Measurements from ENCODE around the gene HNRNPC.

The HNRNPC gene

DNA sequence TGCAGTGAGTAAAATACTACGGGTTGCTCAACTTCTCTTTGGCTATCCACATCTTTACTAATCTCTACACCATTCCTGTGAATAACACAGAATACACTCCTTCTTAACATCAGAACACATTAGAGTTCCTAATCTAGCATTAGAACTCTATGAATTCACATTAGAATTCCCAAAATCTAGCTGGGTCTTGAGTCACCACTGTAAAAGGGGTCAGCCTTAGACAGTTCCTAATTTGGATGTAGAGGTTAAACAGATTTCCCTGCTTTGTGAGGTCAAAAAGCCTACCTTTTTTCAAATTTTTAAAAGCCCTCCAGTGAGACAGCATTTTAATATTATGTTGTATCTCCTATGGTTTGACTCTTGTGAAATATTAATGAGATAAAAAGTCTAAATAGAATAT is 7.4 kb downstream of the HNRNPC start:
- Histone ChIP-seq H2BK15ac (ENCODE audit: low read depth, poor library complexity, severe bottlenecking) (no peak overlapping the region), H3K4ac (ENCODE audit: low read depth in 1 of 2, low read length in 2 of 2) (no peak overlapping the region)
- WGBS = 96% methylated on average over 1 of the region's 1 CpG

DNA sequence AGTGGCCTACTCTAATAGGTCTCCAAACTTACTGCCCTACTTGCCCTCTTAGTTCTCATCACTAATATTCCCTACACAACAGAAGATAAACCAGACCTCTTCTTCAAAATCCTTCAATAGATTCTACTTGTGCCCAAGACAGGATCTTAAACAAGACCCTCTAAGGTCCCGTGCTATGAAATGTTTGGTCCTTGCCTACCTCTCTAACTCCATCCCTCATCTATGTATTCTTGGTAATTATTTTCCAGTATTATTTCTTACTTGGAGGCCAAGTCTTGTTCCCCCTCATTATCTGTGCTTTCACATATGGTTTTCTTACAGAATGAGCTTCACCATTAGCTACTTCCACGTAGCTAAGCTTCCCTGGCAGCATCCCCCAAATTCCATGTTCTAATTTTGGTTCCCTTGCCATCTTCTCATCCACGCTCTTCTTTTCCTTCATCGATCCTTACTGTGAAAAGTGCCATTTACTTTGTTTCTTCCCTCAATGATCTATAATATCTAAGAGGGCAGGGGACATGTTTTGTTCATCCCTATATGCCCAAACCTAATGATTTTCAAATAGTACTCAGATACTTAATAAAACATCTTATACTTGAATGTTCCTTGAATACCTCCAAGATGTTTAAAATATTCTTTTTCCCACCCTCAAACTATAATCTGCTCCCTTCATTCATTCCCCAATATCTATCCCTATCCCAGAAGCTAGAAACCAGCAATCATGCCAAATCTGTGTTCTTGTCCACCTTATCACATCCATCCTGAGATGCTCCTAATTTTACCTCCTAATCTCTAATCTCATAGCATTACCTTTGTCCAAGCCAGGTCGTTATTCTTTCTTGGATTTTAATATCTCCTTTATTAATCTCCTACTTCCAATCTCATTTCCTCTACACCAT is 10.1 kb downstream of the HNRNPC start:
- Histone ChIP-seq H3K9me3 (ENCODE audit: control insufficient read depth, low read length) (no peaks in the 10 kb centered on the region), H2BK12ac (ENCODE audit: low read length in 2 of 2) (no peak overlapping the region), H2AK5ac (ENCODE audit: low read length, severe bottlenecking) (no peak overlapping the region), H4K8ac (ENCODE audit: low read length) (no peak overlapping the region), H2BK15ac (ENCODE audit: low read depth, poor library complexity, severe bottlenecking) (no peak overlapping the region), H2BK120ac (ENCODE audit: low read depth, low read length) (no peak overlapping the region), H3K4me3 (ENCODE audit: insufficient read depth in 1 of 2, low read depth in 1 of 2, low read length in 2 of 2) (no peak overlapping the region), H3K27ac (ENCODE audit: low read length, poor library complexity, severe bottlenecking) (no peak overlapping the region), H3K4ac (ENCODE audit: low read depth in 1 of 2, low read length in 2 of 2) (no peak overlapping the region), H2AFZ (ENCODE audit: low read depth, low read length) (no peak overlapping the region), H4K91ac (ENCODE audit: low read length) (no peak overlapping the region), H3K23ac (ENCODE audit: low read length in 2 of 2) (no peak overlapping the region), H3K27me3 (ENCODE audit: control insufficient read depth in 1 of 2, insufficient read depth in 1 of 2, low read length in 2 of 2) (no peaks in the 10 kb centered on the region), H3K36me3 (ENCODE audit: control insufficient read depth in 1 of 2, insufficient read depth in 2 of 2, low read depth in 1 of 2, low read length in 2 of 2) (peaks cover 26 to 69% of the 10 kb centered on the region in 2 experiments), H3K18ac (ENCODE audit: low read depth in 1 of 2, low read length in 2 of 2) (no peak overlapping the region), H2BK5ac (ENCODE audit: low read depth, low read length, poor library complexity, severe bottlenecking) (no peak overlapping the region), H3K4me1 (ENCODE audit: control insufficient read depth, insufficient read depth, low read depth, low read length) (peaks cover 14% of the 10 kb centered on the region), H3K79me1 (replicated peaks; ENCODE audit: low read length, poor library complexity, severe bottlenecking) (no peaks in the 10 kb centered on the region), H3K4me2 (ENCODE audit: low read length, poor library complexity, severe bottlenecking) (no peak overlapping the region), H3K14ac (ENCODE audit: low read length in 2 of 2) (no peak overlapping the region), H3K9ac (ENCODE audit: low read length) (peak overlapping the region; percentile 2)
- WGBS = over 99% methylated on average over 3 of the region's 5 CpGs
- peak; percentile 8 for DNase-seq

More for the DNA sequence above, 7.4 kb downstream of the HNRNPC start:
- Histone ChIP-seq H2BK120ac (ENCODE audit: low read depth, low read length) (no peak overlapping the region), H3K4me3 (ENCODE audit: insufficient read depth in 1 of 2, low read depth in 1 of 2, low read length in 2 of 2) (no peak overlapping the region), H3K23ac (ENCODE audit: low read length in 2 of 2) (no peak overlapping the region), H2AFZ (ENCODE audit: low read depth, low read length) (no peak overlapping the region), H3K14ac (ENCODE audit: low read length in 2 of 2) (no peak overlapping the region), H3K9ac (ENCODE audit: low read length) (peak overlapping the region; percentile 100), H3K27me3 (ENCODE audit: control insufficient read depth in 1 of 2, insufficient read depth in 1 of 2, low read length in 2 of 2) (no peaks in the 10 kb centered on the region), H3K9me3 (ENCODE audit: control insufficient read depth, low read length) (no peaks in the 10 kb centered on the region), H3K36me3 (ENCODE audit: control insufficient read depth in 1 of 2, insufficient read depth in 2 of 2, low read depth in 1 of 2, low read length in 2 of 2) (peaks cover 31 to 78% of the 10 kb centered on the region in 2 experiments), H3K27ac (ENCODE audit: low read length, poor library complexity, severe bottlenecking) (no peak overlapping the region), H2AK5ac (ENCODE audit: low read length, severe bottlenecking) (no peak overlapping the region), H2BK12ac (ENCODE audit: low read length in 2 of 2) (no peak overlapping the region), H3K4me2 (ENCODE audit: low read length, poor library complexity, severe bottlenecking) (no peak overlapping the region), H3K18ac (ENCODE audit: low read depth in 1 of 2, low read length in 2 of 2) (no peak overlapping the region), H2BK5ac (ENCODE audit: low read depth, low read length, poor library complexity, severe bottlenecking) (no peak overlapping the region), H3K79me1 (replicated peaks; ENCODE audit: low read length, poor library complexity, severe bottlenecking) (no peaks in the 10 kb centered on the region), H4K8ac (ENCODE audit: low read length) (no peak overlapping the region), H3K4me1 (ENCODE audit: control insufficient read depth, insufficient read depth, low read depth, low read length) (peaks cover 20% of the 10 kb centered on the region), H4K91ac (ENCODE audit: low read length) (no peak overlapping the region)
- no peak for DNase-seq

DNA sequence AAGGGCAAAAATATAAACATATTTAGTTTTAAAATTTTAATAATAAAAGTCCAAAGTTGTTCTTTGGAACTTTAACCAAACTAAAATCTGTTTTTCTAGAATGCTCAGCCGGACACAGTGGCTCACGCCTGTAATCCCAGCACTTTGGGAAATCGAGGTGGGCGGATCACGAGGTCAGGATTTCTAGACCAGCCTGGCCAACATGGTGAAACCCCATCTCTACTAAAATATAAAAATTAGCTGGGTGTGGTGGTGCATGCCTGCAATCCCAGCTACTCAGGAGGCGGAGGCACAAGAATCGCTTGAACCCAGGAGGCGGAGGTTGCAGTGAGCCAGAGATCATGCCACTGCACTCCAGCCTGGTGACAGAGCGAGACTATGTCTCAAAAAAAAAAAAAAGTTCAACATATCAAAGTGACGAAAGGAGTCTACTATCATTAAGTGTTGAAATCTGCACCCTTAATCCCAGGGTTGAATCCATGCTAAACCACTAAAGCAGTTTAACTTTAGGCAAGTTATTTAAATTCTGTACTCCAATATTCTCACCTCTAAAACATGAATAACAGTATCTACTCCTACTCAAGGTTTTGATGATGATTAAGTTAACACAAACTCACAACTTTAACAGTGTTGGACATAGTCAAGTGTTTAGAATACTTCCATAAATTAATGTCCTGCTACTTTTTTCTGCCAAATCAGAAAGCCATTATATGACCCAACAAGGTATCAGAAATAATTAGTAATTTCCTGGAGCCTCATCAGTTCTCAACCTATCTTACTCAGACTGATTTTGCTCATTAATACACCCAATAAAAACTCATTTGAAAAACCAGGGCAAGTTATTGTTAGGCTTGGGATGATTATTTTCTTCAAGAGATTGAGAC is 11.0 kb downstream of the HNRNPC start:
- peaks cover 14% of the 10 kb centered on the region for H3K4me1 ChIP-seq (ENCODE audit: control insufficient read depth, insufficient read depth, low read depth, low read length)
- peak; percentile 16 for DNase-seq
- H3K36me3 ChIP-seq (ENCODE audit: control insufficient read depth in 1 of 2, insufficient read depth in 2 of 2, low read depth in 1 of 2, low read length in 2 of 2) = peaks cover 29 to 71% of the 10 kb centered on the region in 2 experiments
- H3K23ac ChIP-seq (ENCODE audit: low read length in 2 of 2) = no peak overlapping the region
- H2BK12ac ChIP-seq (ENCODE audit: low read length in 2 of 2) = no peak overlapping the region
- no peaks in the 10 kb centered on the region for H3K79me1 ChIP-seq (replicated peaks; ENCODE audit: low read length, poor library complexity, severe bottlenecking)
- no peak overlapping the region for H3K14ac ChIP-seq (ENCODE audit: low read length in 2 of 2)
- no peak overlapping the region for H3K4me2 ChIP-seq (ENCODE audit: low read length, poor library complexity, severe bottlenecking)
- H2BK5ac ChIP-seq (ENCODE audit: low read depth, low read length, poor library complexity, severe bottlenecking) = no peak overlapping the region
- no peak overlapping the region for H2AK5ac ChIP-seq (ENCODE audit: low read length, severe bottlenecking)
- no peaks in the 10 kb centered on the region for H3K9me3 ChIP-seq (ENCODE audit: control insufficient read depth, low read length)
- no peak overlapping the region for H3K4me3 ChIP-seq (ENCODE audit: insufficient read depth in 1 of 2, low read depth in 1 of 2, low read length in 2 of 2)
- H4K91ac ChIP-seq (ENCODE audit: low read length) = no peak overlapping the region
- H3K27me3 ChIP-seq (ENCODE audit: control insufficient read depth in 1 of 2, insufficient read depth in 1 of 2, low read length in 2 of 2) = no peaks in the 10 kb centered on the region
- no peak overlapping the region for H2BK15ac ChIP-seq (ENCODE audit: low read depth, poor library complexity, severe bottlenecking)
- peak overlapping the region; percentile 2 for H3K9ac ChIP-seq (ENCODE audit: low read length)
- H3K4ac ChIP-seq (ENCODE audit: low read depth in 1 of 2, low read length in 2 of 2) = no peak overlapping the region
- no peak overlapping the region for H2BK120ac ChIP-seq (ENCODE audit: low read depth, low read length)
- WGBS = 84% methylated on average over 7 of the region's 10 CpGs
- no peak overlapping the region for H2AFZ ChIP-seq (ENCODE audit: low read depth, low read length)
- H3K27ac ChIP-seq (ENCODE audit: low read length, poor library complexity, severe bottlenecking) = no peak overlapping the region
- no peak overlapping the region for H3K18ac ChIP-seq (ENCODE audit: low read depth in 1 of 2, low read length in 2 of 2)
- H4K8ac ChIP-seq (ENCODE audit: low read length) = no peak overlapping the region

DNA sequence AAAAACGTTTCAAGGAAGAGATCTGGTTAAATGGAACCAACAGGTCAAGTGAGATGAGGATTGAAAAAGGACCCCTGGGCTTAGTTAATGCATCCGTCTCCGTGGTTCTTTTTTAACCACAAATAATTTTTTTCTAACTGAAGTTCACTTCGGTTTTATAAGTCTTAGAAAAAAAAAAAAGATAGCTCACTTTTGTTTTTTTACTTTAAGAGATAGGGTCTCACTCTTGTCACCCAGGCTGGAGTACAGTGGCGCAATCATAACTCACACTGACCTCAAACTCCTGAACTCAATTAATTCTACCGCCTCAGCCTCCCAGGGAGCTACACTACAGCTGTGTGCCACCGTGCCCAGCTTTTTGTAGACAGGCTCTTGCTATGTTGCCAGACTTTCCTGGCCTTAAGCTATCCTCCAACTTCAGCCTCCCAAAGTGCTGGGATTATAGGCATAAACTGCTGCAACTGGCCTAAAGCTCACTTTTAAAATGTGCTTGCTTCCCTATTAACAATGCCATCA is 11.8 kb downstream of the HNRNPC start:
- H3K4ac ChIP-seq (ENCODE audit: low read depth in 1 of 2, low read length in 2 of 2) = no peak overlapping the region
- no peak overlapping the region for H3K4me3 ChIP-seq (ENCODE audit: insufficient read depth in 1 of 2, low read depth in 1 of 2, low read length in 2 of 2)
- no peak overlapping the region for H4K8ac ChIP-seq (ENCODE audit: low read length)
- no peak overlapping the region for H2AFZ ChIP-seq (ENCODE audit: low read depth, low read length)
- no peak overlapping the region for H2AK5ac ChIP-seq (ENCODE audit: low read length, severe bottlenecking)
- no peak overlapping the region for H3K14ac ChIP-seq (ENCODE audit: low read length in 2 of 2)
- H2BK120ac ChIP-seq (ENCODE audit: low read depth, low read length) = no peak overlapping the region
- no peak overlapping the region for H2BK15ac ChIP-seq (ENCODE audit: low read depth, poor library complexity, severe bottlenecking)
- H2BK5ac ChIP-seq (ENCODE audit: low read depth, low read length, poor library complexity, severe bottlenecking) = no peak overlapping the region
- H3K4me1 ChIP-seq (ENCODE audit: control insufficient read depth, insufficient read depth, low read depth, low read length) = peaks cover 12% of the 10 kb centered on the region
- no peaks in the 10 kb centered on the region for H3K9me3 ChIP-seq (ENCODE audit: control insufficient read depth, low read length)
- no peaks in the 10 kb centered on the region for H3K79me1 ChIP-seq (replicated peaks; ENCODE audit: low read length, poor library complexity, severe bottlenecking)
- H3K27me3 ChIP-seq (ENCODE audit: control insufficient read depth in 1 of 2, insufficient read depth in 1 of 2, low read length in 2 of 2) = no peaks in the 10 kb centered on the region
- H3K36me3 ChIP-seq (ENCODE audit: control insufficient read depth in 1 of 2, insufficient read depth in 2 of 2, low read depth in 1 of 2, low read length in 2 of 2) = peaks cover 33 to 66% of the 10 kb centered on the region in 2 experiments
- no peak overlapping the region for H4K91ac ChIP-seq (ENCODE audit: low read length)
- peak overlapping the region in 1 of 2 experiments; percentile 22 for H3K18ac ChIP-seq (ENCODE audit: low read depth in 1 of 2, low read length in 2 of 2)
- peak overlapping the region; percentile 1 for H3K9ac ChIP-seq (ENCODE audit: low read length)
- no peak overlapping the region for H2BK12ac ChIP-seq (ENCODE audit: low read length in 2 of 2)
- peak overlapping the region in 1 of 2 experiments; percentile 89 for H3K23ac ChIP-seq (ENCODE audit: low read length in 2 of 2)
- H3K27ac ChIP-seq (ENCODE audit: low read length, poor library complexity, severe bottlenecking) = peak overlapping the region; percentile 47
- peak; percentile 32 for DNase-seq
- peak overlapping the region; percentile 19 for H3K4me2 ChIP-seq (ENCODE audit: low read length, poor library complexity, severe bottlenecking)
- WGBS = 81% methylated on average over 4 of the region's 7 CpGs

Measured in mesenchymal stem cell (in vitro differentiated cells and primary cell).